PFSK-1 (cell line): ENCODE measurements around the gene UBXN2A.

Experiments
- POLR2AphosphoS5 ChIP-seq: IDR thresholded peaks from 2 replicates; pipeline ENCODE4 v1.6.1; 2012; ENCODE audit warnings: low read depth, mild to moderate bottlenecking, control low read depth, low read length, moderate library complexity
- SIN3A ChIP-seq: IDR thresholded peaks from 2 replicates; pipeline ENCODE4 v1.6.1; 2012; ENCODE audit warnings: mild to moderate bottlenecking, low read length, moderate library complexity, borderline replicate concordance; ENCODE audit not compliant: insufficient read depth
- TF ChIP-seq, protein P1 (sequence below), 2 experiments: IDR thresholded peaks; 2 replicates each; pipeline versions ENCODE4 v1.6.1 to v1.8.0; 2011 to 2012; ENCODE audit warnings: low read depth in 2 of 2, low read length in 2 of 2, control low read depth in 1 of 2, inconsistent platforms in 1 of 2, mild to moderate bottlenecking in 1 of 2, moderate library complexity in 1 of 2; ENCODE audit not compliant: insufficient read depth in 1 of 2

- TF ChIP-seq SIN3A, result no peak
- TF ChIP-seq, protein P1, sequence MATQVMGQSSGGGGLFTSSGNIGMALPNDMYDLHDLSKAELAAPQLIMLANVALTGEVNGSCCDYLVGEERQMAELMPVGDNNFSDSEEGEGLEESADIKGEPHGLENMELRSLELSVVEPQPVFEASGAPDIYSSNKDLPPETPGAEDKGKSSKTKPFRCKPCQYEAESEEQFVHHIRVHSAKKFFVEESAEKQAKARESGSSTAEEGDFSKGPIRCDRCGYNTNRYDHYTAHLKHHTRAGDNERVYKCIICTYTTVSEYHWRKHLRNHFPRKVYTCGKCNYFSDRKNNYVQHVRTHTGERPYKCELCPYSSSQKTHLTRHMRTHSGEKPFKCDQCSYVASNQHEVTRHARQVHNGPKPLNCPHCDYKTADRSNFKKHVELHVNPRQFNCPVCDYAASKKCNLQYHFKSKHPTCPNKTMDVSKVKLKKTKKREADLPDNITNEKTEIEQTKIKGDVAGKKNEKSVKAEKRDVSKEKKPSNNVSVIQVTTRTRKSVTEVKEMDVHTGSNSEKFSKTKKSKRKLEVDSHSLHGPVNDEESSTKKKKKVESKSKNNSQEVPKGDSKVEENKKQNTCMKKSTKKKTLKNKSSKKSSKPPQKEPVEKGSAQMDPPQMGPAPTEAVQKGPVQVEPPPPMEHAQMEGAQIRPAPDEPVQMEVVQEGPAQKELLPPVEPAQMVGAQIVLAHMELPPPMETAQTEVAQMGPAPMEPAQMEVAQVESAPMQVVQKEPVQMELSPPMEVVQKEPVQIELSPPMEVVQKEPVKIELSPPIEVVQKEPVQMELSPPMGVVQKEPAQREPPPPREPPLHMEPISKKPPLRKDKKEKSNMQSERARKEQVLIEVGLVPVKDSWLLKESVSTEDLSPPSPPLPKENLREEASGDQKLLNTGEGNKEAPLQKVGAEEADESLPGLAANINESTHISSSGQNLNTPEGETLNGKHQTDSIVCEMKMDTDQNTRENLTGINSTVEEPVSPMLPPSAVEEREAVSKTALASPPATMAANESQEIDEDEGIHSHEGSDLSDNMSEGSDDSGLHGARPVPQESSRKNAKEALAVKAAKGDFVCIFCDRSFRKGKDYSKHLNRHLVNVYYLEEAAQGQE (IDR thresholded peaks at IDR 0.05; ENCODE audit: insufficient read depth in 1 of 2, low read depth in 2 of 2, low read length in 2 of 2), result no peak
- no peak for TF ChIP-seq POLR2AphosphoS5
Measured at GRCh38 chr2:24016853-24017703, 76.8 kb downstream of the UBXN2A start.
